Cardiac fibroblast (primary cell): Measurements from ENCODE around the gene P3H4.

Source experiments
- DNase-seq, 2 donors: peaks; one replicate each; pipeline versions ENCODE4 v3.0.0 to v3.0.0-alpha.2; 2010; ENCODE audit warnings: low read depth in 2 of 2
- H3K4me3 ChIP-seq, 2 donors: replicated peaks in 1 of 2; 1 replicate in 1 of 2; 2 replicates in 1 of 2; pipeline ENCODE4 v1.5.1; 2011; ENCODE audit warnings: low read depth in 2 of 2, low read length in 2 of 2, mild to moderate bottlenecking in 2 of 2, moderate library complexity in 1 of 2
- CTCF ChIP-seq: IDR thresholded peaks from one replicate; pipeline ENCODE4 v1.5.1; 2011; ENCODE audit warnings: low read depth, mild to moderate bottlenecking, low read length, inconsistent platforms

The P3H4 gene

DNA sequence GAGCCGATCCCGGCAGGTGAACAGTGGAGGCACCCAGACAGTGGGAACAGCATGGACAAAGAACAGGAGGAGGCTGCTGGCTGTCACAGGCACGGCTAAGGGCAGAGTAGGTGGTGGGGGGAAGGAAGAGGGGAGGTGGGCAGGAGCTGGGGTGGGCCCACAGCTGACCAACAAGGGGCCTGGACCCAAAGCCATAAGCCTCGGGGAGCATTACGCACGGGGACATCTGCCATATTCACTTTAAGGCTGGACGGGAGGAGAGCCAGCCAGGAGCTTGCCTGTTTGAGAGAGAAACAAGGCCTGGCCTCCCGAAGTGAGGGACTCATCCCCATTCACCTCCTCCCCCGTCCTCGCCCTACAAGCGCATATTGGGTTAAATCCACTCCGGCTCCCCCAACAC, 57.7 kb downstream of the P3H4 start:
- no peak for TF ChIP-seq CTCF
- H3K4me3 ChIP-seq = no peak overlapping the region

More for the DNA sequence above, 57.7 kb downstream of the P3H4 start:
- DNase-seq = no peak
